Mesenchymal stem cell (in vitro differentiated cells and primary cell): ENCODE data around the gene SPPL2A. TPM values are rescaled to one million over a fixed set of nuclear protein-coding genes. Genes with fewer than 3 reads are reported as not detected.

ENCODE experiments used
- DNase-seq: peaks from one replicate; pipeline ENCODE4 v3.0.0-alpha.2; 2013
- H2AFZ ChIP-seq: one replicate; pipeline ENCODE4 v1.6.1; 2013; ENCODE audit warnings: low read depth, mild to moderate bottlenecking, control low read depth, inconsistent platforms, low read length, moderate library complexity
- H2AK5ac ChIP-seq: 2 replicates; pipeline ENCODE4 v1.6.1; 2013; ENCODE audit warnings: low read length, moderate library complexity, mild to moderate bottlenecking, inconsistent platforms; ENCODE audit not compliant: severe bottlenecking
- H2BK120ac ChIP-seq: one replicate; pipeline ENCODE4 v1.6.1; 2013; ENCODE audit warnings: low read depth, mild to moderate bottlenecking, inconsistent platforms, low read length, moderate library complexity
- H2BK12ac ChIP-seq, 2 experiments: one replicate each; pipeline ENCODE4 v1.6.1; 2013; ENCODE audit warnings: inconsistent platforms in 2 of 2, low read length in 2 of 2, mild to moderate bottlenecking in 2 of 2, moderate library complexity in 2 of 2, control low read depth in 1 of 2
- H2BK15ac ChIP-seq: one replicate; pipeline ENCODE4 v1.6.1; 2013; ENCODE audit warnings: mild to moderate bottlenecking, low read depth, inconsistent platforms; ENCODE audit not compliant: poor library complexity, severe bottlenecking
- H2BK5ac ChIP-seq: 2 replicates; pipeline ENCODE4 v1.6.1; 2013; ENCODE audit warnings: low read depth, mild to moderate bottlenecking, low read length, control low read depth, inconsistent platforms; ENCODE audit not compliant: poor library complexity, severe bottlenecking
- H3K14ac ChIP-seq, 2 experiments: one replicate each; pipeline ENCODE4 v1.6.1; 2013; ENCODE audit warnings: inconsistent platforms in 2 of 2, low read length in 2 of 2, control low read depth in 1 of 2, mild to moderate bottlenecking in 1 of 2, moderate library complexity in 1 of 2
- H3K18ac ChIP-seq, 2 experiments: one replicate each; pipeline ENCODE4 v1.6.1; 2013; ENCODE audit warnings: inconsistent platforms in 2 of 2, low read length in 2 of 2, control low read depth in 1 of 2, low read depth in 1 of 2, mild to moderate bottlenecking in 1 of 2
- H3K23ac ChIP-seq, 2 experiments: one replicate each; pipeline ENCODE4 v1.6.1; 2013; ENCODE audit warnings: inconsistent platforms in 2 of 2, low read length in 2 of 2, mild to moderate bottlenecking in 2 of 2, moderate library complexity in 2 of 2, control low read depth in 1 of 2
- H3K27ac ChIP-seq: 2 replicates; pipeline ENCODE4 v1.5.1; 2013; ENCODE audit warnings: mild to moderate bottlenecking, moderate library complexity, low read length, control low read depth, inconsistent platforms; ENCODE audit not compliant: poor library complexity, severe bottlenecking
- H3K27me3 ChIP-seq, 2 experiments: 2 replicates each; pipeline versions ENCODE4 v1.6.1 to v1.7.0; 2013; ENCODE audit warnings: low read length in 2 of 2, mild to moderate bottlenecking in 2 of 2, moderate library complexity in 2 of 2, control low read depth in 1 of 2, inconsistent platforms in 1 of 2; ENCODE audit not compliant: control insufficient read depth in 1 of 2, insufficient read depth in 1 of 2
- H3K36me3 ChIP-seq, 2 experiments: 2 replicates each; pipeline versions ENCODE4 v1.6.1 to v1.7.0; 2013; ENCODE audit warnings: low read length in 2 of 2, control low read depth in 1 of 2, inconsistent platforms in 1 of 2, low read depth in 1 of 2, mild to moderate bottlenecking in 1 of 2; ENCODE audit not compliant: insufficient read depth in 2 of 2, control insufficient read depth in 1 of 2
- H3K4ac ChIP-seq, 2 experiments: one replicate each; pipeline ENCODE4 v1.6.1; 2013; ENCODE audit warnings: inconsistent platforms in 2 of 2, low read length in 2 of 2, mild to moderate bottlenecking in 2 of 2, moderate library complexity in 2 of 2, control low read depth in 1 of 2, low read depth in 1 of 2
- H3K4me1 ChIP-seq: 2 replicates; pipeline ENCODE4 v1.6.1; 2013; ENCODE audit warnings: low read depth, low read length, control low read depth; ENCODE audit not compliant: control insufficient read depth, insufficient read depth
- H3K4me2 ChIP-seq: 2 replicates; pipeline ENCODE4 v1.6.1; 2013; ENCODE audit warnings: low read length, mild to moderate bottlenecking, inconsistent platforms; ENCODE audit not compliant: poor library complexity, severe bottlenecking
- H3K4me3 ChIP-seq, 2 experiments: 2 replicates each; pipeline versions ENCODE4 v1.5.1 to v1.7.0; 2013; ENCODE audit warnings: low read length in 2 of 2, mild to moderate bottlenecking in 2 of 2, control low read depth in 1 of 2, low read depth in 1 of 2; ENCODE audit not compliant: insufficient read depth in 1 of 2
- H3K79me1 ChIP-seq: replicated peaks from 2 replicates; pipeline ENCODE4 v1.6.1; 2013; ENCODE audit warnings: mild to moderate bottlenecking, control low read depth, low read length, inconsistent platforms; ENCODE audit not compliant: poor library complexity, severe bottlenecking
- H3K9ac ChIP-seq: 2 replicates; pipeline ENCODE4 v1.7.0; 2013; ENCODE audit warnings: mild to moderate bottlenecking, low read length, moderate library complexity
- H3K9me3 ChIP-seq: 2 replicates; pipeline ENCODE4 v1.7.0; 2013; ENCODE audit warnings: mild to moderate bottlenecking, low read length; ENCODE audit not compliant: control insufficient read depth
- H4K8ac ChIP-seq: one replicate; pipeline ENCODE4 v1.6.1; 2013; ENCODE audit warnings: inconsistent platforms, mild to moderate bottlenecking, low read length, moderate library complexity
- H4K91ac ChIP-seq: one replicate; pipeline ENCODE4 v1.6.1; 2013; ENCODE audit warnings: mild to moderate bottlenecking, low read length, inconsistent platforms
- WGBS: methylation state at CpG from one replicate; pipeline ENCODE4 v1.1.7; 2013; ENCODE audit warnings: mixed read lengths; 5-methylcytosine and 5-hydroxymethylcytosine counted together
- polyA plus RNA-seq, 2 experiments: library from polyadenylated mRNA; stranded (reverse); fragments of 200-250 nt; gene quantifications; one replicate each; pipeline ENCODE4 v1.2.3, GENCODE V29; 2013

Gene SPPL2A, protein sequence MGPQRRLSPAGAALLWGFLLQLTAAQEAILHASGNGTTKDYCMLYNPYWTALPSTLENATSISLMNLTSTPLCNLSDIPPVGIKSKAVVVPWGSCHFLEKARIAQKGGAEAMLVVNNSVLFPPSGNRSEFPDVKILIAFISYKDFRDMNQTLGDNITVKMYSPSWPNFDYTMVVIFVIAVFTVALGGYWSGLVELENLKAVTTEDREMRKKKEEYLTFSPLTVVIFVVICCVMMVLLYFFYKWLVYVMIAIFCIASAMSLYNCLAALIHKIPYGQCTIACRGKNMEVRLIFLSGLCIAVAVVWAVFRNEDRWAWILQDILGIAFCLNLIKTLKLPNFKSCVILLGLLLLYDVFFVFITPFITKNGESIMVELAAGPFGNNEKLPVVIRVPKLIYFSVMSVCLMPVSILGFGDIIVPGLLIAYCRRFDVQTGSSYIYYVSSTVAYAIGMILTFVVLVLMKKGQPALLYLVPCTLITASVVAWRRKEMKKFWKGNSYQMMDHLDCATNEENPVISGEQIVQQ
- 57.9 TPM for polyA plus RNA-seq (2013, experiment 1 of 2)
- 61.7 TPM for polyA plus RNA-seq (2013, experiment 2 of 2)

DNA sequence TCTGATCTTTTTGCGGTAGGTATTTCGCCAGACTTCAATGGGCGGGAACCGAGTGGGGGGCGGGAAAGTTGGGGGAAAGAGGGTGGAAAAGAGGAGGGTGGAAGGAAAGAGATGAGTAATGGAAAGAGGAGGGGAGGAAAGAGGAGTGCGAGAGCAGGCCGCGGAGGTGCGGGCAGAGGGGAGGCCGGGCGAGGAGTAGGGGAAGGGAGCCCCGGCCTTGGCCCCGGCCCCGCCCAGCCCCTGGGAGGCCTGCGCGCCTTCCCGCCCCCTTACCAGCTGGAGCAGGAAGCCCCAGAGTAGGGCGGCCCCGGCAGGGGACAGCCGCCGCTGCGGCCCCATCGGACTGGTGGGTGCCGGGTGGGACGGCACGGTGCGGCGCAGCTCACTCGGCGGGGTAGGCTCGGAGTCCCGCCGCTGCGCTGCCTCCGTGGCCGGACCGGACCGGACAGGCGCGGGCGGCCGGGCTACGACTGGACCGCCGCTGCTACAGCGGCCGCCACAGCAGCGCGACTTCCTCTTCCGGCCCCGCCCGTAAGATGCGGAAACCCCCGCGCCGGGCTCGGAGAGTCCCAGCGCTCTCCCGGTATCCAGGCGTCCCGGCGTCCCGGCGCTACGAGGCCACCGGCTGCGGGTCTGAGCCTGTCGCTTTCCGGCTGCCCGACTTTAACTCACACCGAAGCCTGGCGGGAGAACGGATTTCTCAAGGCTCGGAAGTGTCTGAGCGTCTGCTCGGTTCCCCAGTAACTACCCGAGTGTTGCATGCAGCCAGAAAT is at the start of gene SPPL2A:
Gene SPPL2A (minus strand): TSS at position 512 of the 773 bp plus-strand sequence. CDS start 173 bp downstream, at position 339.
- no peaks in the 10 kb centered on the region for H3K27me3 ChIP-seq
- peaks cover 2% of the 10 kb centered on the region for H3K4me1 ChIP-seq
- DNase-seq = peak; percentile 89
- H2AK5ac ChIP-seq = peak within 1 kb of the TSS; percentile 76
- peak within 1 kb of the TSS; percentile 93 to 99 for H3K18ac ChIP-seq
- H2AFZ ChIP-seq = peak within 1 kb of the TSS; percentile 74
- peak within 1 kb of the TSS; percentile 84 for H3K27ac ChIP-seq
- H3K23ac ChIP-seq = no peak within 1 kb of the TSS
- H3K79me1 ChIP-seq = no peaks in the 10 kb centered on the region
- peak within 1 kb of the TSS; percentile 34 to 91 for H3K4ac ChIP-seq
- under 1% methylated on average over 64 of the region's 77 CpGs for WGBS
- peak within 1 kb of the TSS; percentile 97 for H2BK15ac ChIP-seq
- peak within 1 kb of the TSS in 1 of 2 experiments; percentile 85 for H3K14ac ChIP-seq
- H3K36me3 ChIP-seq = no peaks in the 10 kb centered on the region
- peak within 1 kb of the TSS; percentile 54 to 59 for H2BK12ac ChIP-seq
- H3K9me3 ChIP-seq = no peaks in the 10 kb centered on the region
- H2BK120ac ChIP-seq = peak within 1 kb of the TSS; percentile 98
- H3K4me2 ChIP-seq = peak within 1 kb of the TSS; percentile 87
- H4K8ac ChIP-seq = peak within 1 kb of the TSS; percentile 98
- peak within 1 kb of the TSS; percentile 97 for H3K9ac ChIP-seq
- peak within 1 kb of the TSS; percentile 86 to 96 for H3K4me3 ChIP-seq
- H4K91ac ChIP-seq = peak within 1 kb of the TSS; percentile 98
- H2BK5ac ChIP-seq = peak within 1 kb of the TSS; percentile 84

DNA sequence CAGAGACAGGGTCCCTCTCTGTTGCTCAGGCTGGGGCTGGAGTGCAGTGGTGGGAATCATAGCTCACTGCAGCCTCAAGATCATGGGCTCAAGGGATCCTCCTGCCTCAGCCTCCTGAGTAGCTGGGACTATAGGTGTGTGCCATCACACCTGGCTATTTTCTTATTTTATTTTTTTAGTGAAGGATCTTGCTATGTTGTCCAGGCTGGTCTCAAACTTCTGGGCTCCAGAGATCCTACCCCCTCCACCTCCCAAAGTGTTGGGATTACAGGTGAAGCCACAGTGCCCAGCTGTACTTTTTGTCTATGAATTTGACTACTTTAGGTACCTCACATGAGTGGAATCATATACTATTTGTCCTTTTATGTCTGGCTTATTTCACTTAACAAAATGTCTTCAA is 49.1 kb upstream of the SPPL2A start:
- Histone ChIP-seq H3K18ac (no peak overlapping the region), H2BK5ac (no peak overlapping the region), H3K4me2 (no peak overlapping the region), H3K27ac (no peak overlapping the region), H2BK15ac (no peak overlapping the region), H4K8ac (no peak overlapping the region), H2BK120ac (no peak overlapping the region), H3K9ac (no peak overlapping the region), H3K36me3 (no peaks in the 10 kb centered on the region), H3K14ac (no peak overlapping the region), H2AK5ac (no peak overlapping the region), H3K9me3 (no peaks in the 10 kb centered on the region), H2BK12ac (no peak overlapping the region), H2AFZ (no peak overlapping the region), H3K27me3 (no peaks in the 10 kb centered on the region), H3K4me3 (no peak overlapping the region), H3K4ac (no peak overlapping the region), H3K4me1 (no peaks in the 10 kb centered on the region), H3K23ac (no peak overlapping the region), H4K91ac (no peak overlapping the region), H3K79me1 (no peaks in the 10 kb centered on the region)
- DNase-seq = no peak

DNA sequence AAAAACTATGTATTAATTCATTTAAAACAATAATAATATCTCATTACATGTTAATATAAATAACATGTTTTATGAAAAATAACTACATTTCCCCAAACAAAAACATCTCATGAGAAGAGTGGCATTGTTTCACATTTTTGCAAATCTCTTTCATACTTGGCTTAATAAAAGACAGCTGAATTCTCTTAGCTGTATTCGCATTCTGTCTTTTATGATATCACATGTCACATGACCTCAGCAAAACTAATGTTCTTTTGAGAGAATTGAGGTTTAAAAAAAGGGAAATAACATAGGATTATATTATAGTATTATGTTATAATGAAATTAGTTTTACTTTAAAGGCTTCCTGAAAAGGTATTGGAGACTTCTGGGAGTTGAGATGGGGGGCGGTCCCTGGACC is 48.4 kb upstream of the SPPL2A start:
- H3K4ac ChIP-seq = no peak overlapping the region
- H3K79me1 ChIP-seq = no peaks in the 10 kb centered on the region
- no CpG with 5 or more reads among the region's 2 CpGs for WGBS
- no peaks in the 10 kb centered on the region for H3K27me3 ChIP-seq
- H3K27ac ChIP-seq = no peak overlapping the region
- no peak overlapping the region for H3K4me3 ChIP-seq
- no peak overlapping the region for H3K18ac ChIP-seq
- H3K4me2 ChIP-seq = no peak overlapping the region
- no peak overlapping the region for H4K91ac ChIP-seq
- no peak overlapping the region for H2BK5ac ChIP-seq
- H3K9ac ChIP-seq = no peak overlapping the region
- H2BK120ac ChIP-seq = no peak overlapping the region
- no peak overlapping the region for H3K23ac ChIP-seq
- no peak overlapping the region for H4K8ac ChIP-seq
- no peak for DNase-seq
- H2AFZ ChIP-seq = no peak overlapping the region
- no peaks in the 10 kb centered on the region for H3K9me3 ChIP-seq
- H3K36me3 ChIP-seq = no peaks in the 10 kb centered on the region
- no peak overlapping the region for H2BK15ac ChIP-seq
- no peaks in the 10 kb centered on the region for H3K4me1 ChIP-seq
- H2AK5ac ChIP-seq = no peak overlapping the region
- H3K14ac ChIP-seq = no peak overlapping the region
- no peak overlapping the region for H2BK12ac ChIP-seq

DNA sequence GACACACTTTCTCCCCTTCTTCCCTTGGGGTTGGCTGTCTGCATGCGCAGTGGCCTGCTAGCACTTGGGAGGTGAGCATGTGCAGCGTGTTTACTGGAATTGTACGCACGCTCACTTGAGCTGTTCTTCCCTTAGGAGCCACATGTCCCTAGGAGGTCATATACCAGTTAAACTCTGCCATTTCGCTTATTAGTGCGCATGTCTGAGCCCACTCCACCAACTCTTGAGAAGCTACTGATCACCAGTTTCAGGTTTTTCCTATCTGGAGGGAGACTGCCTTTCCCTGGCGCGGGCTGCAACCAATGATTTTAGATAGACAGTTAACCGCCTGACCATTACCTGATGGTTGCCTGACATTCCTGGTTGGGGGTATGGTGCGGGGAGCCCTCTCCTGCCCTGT is 47.6 kb upstream of the SPPL2A start:
- Histone ChIP-seq H2BK15ac (no peak overlapping the region), H3K27me3 (no peaks in the 10 kb centered on the region), H3K4me2 (no peak overlapping the region), H3K79me1 (no peaks in the 10 kb centered on the region), H3K9ac (no peak overlapping the region), H3K4ac (no peak overlapping the region), H2AFZ (no peak overlapping the region), H3K14ac (no peak overlapping the region), H2BK5ac (no peak overlapping the region), H2BK12ac (no peak overlapping the region), H3K9me3 (no peaks in the 10 kb centered on the region), H3K4me1 (no peaks in the 10 kb centered on the region), H3K4me3 (no peak overlapping the region), H3K36me3 (no peaks in the 10 kb centered on the region), H3K23ac (no peak overlapping the region), H4K91ac (no peak overlapping the region), H3K18ac (no peak overlapping the region), H3K27ac (no peak overlapping the region), H2BK120ac (no peak overlapping the region), H2AK5ac (no peak overlapping the region), H4K8ac (no peak overlapping the region)
- DNase-seq = no peak
- 95% methylated on average over 8 of the region's 10 CpGs for WGBS
